GM18505 (cell line): ENCODE measurements around the gene PRSS23.

ENCODE experiments used
- ATAC-seq: cut with Tn5 transposase; IDR thresholded peaks from one replicate; pipeline ENCODE4 v1.9.1; 2021; ENCODE audit not compliant: unreplicated experiment
- POLR2A ChIP-seq: IDR thresholded peaks from 4 replicates; pipeline ENCODE4 v1.6.1; 2011; ENCODE audit warnings: borderline replicate concordance; ENCODE audit not compliant: insufficient read depth, insufficient read length; ENCODE audit errors: extremely low read depth

PRSS23 gene

GRCh38 chr11:86775361-86775760 lies 25.0 kb upstream of the PRSS23 start:
- TF ChIP-seq POLR2A: no peak
- no peak for ATAC-seq

DNA sequence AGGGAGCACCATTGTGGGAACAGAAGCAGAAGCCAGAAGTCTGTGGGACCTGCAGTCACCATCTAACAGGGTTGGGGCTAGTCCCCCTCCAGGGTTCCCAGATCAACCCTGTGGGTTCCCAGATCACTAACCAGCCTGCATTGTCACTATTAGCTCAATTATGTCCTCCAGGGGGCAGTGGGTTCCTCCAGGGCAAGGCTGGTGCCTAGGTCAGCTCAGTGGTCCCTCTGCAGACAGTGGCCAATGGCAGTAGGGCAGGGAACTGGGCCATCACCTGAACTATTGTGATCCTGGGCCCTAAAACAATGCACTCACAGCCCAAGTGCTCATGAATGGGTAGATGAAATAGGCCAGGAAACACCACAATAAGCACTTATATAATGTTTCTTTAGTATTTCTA lies 18.8 kb upstream of the PRSS23 start:
- ATAC-seq: no peak
- no peak for TF ChIP-seq POLR2A

DNA sequence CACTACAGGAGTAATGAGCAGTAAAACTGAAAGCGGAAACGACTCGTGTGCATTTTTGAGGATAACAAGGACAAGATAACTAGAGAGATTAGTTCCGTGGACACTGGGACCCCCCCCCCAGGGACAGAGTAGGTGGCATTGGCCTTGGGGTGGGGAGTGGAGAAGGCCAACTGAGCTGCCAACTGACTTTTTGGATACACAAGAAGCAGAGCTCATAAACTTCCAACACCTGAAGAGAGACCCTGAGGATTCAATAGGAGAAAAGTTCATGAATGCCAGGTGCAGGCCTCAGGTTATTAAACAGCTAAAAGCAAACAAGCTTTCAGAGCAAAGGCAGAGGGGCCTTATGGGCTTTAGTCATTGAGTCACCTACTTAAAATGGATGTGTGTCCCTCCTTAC lies 17.6 kb upstream of the PRSS23 start:
- ATAC-seq: no peak
- no peak for TF ChIP-seq POLR2A

GRCh38 chr11:86783661-86784060 lies 16.7 kb upstream of the PRSS23 start:
- TF ChIP-seq POLR2A: no peak
- ATAC-seq: no peak

DNA sequence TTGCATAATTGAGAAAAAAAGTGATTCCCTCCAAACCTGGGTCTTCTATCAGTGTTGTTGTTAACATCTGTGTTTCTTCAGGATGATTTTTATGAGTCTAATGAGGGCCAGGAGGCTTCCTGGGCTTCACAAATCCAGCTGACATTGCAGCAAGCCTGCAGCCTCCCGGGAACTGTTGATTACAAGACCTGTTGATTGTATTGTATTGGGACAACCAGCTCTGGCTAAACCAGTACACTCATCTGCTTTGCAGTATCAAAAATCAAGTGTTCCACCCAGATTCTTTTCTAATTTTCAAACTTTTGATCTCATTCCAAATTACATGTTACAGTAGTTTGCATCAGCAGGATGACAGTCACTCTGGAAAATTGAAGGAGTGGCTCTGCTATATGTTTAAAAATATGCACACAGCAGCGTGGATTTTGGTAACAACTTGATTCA lies 16.1 kb upstream of the PRSS23 start:
- no peak for TF ChIP-seq POLR2A
- no peak for ATAC-seq

DNA sequence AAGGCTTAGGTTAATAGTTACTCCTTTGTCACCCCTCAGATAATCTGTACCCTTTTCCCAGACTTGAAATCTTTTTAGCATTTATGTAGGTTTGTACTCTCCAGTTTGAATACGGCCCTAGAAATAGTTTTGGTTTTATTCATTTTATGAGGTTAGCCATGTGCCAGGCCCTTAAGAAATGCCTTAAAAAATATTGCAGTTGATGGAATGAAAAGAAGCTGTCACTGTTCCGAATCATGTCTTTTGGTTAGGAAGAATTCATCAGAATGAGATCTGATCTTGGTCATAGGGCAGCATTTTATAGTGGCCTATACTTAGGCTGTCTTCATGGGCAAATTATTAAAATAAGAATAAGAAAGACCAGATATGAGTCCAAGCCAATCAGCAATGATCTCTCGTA lies 14.8 kb upstream of the PRSS23 start:
- ATAC-seq: no peak
- no peak for TF ChIP-seq POLR2A

- TF ChIP-seq POLR2A: no peak
- no peak for ATAC-seq
Observed at GRCh38 chr11:86787018-86787536, 13.3 kb upstream of the PRSS23 start.

- TF ChIP-seq POLR2A: no peak
- ATAC-seq: no peak
Observed at GRCh38 chr11:86787656-86788055, 12.7 kb upstream of the PRSS23 start.

DNA sequence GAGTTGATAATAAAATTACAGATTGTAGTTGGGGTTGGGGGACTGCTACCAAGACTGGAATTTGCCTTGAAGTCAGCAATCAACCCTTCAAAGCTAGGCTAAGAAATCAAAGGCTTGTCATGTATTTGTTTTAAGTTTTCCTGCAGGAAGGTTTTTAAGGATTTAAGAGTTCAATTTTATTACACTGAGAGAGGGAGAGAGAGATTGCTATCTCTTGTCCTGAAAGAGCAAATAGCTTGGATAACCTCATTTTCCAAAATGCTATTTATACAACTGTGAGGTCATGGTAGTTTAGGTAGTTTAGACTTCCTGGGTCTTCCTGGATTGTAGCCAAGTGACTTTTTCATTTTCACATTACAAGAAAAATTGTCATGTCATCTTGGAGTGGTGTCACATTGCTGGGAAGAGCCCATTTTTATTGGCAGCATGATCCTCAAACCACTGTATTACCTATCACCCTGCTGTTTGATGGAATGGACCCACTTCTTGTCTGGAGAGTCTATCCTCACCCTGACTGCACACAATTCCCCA lies 10.1 kb upstream of the PRSS23 start:
- TF ChIP-seq POLR2A: no peak

DNA sequence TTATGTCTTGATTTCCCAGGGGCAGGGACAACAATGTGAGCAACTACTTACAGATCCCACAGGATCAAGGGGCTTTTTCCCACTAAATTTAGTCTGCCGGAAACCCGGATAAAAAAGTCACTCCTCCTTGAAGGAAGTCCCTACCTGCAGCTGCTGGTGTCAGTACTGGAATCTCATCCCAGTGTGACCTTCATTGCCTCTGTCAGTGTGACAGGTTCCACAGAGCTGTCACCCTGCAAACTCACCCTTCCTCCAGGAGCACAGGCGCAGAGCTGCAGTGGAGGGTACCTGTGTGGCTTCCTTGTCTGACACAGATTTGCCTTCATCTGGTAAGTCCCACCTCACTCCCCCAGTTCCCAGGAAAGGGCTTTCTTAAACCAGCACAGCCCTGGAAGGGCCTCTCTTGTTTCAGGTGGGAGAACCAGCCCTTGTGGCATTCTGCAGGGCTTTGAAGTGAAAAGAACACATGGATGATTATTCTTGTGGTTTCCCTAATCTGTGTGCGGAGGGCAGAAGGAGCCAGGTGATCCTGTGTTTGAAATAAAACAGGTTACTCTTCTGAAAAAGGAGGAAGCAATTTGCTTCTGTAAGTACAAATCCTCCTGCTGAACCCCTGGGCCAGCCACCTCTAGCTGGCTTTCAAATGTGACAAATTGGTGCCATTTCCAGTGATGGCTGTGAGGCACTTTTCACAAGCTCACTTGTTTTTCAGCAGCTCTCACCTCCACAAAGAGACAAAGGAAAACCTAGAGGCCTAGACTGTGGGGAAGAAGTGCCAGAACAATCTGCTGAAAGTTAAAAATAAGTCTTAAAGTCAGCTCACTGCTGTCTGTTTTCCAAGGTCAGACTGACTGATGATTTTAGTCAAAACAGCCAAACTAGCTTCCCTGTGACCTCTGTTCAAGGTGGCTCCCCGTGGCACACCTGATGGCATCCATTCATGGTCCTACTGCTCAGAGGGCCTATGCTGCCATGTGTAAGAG lies 9.2 kb upstream of the PRSS23 start:
- TF ChIP-seq POLR2A: no peak
- ATAC-seq: no peak

More for the DNA sequence above, 10.1 kb upstream of the PRSS23 start:
- ATAC-seq: no peak

- TF ChIP-seq POLR2A: no peak
- no peak for ATAC-seq
Observed at GRCh38 chr11:86792150-86792549, 8.2 kb upstream of the PRSS23 start.

DNA sequence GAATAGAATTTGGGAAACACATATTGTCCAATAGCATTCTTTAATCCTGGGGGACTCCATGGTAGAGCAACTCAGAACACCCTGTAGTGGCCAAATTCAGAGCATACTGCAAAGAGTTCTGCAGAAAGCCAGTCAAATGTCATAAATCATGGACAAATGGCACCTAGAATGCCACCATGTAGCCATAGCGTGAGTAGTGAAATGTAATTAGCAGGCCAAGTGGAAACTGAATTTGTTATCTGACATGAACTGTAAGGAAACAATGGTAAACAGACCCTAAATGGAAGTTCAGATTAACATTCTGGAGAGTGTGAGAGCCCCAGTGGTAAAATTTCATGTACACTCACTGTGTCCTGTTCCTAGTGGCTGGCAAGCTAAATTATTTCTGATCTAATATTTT lies 7.0 kb upstream of the PRSS23 start:
- no peak for ATAC-seq
- no peak for TF ChIP-seq POLR2A

- no peak for TF ChIP-seq POLR2A
- no peak for ATAC-seq
Observed at GRCh38 chr11:86795511-86795910, 4.8 kb upstream of the PRSS23 start.

DNA sequence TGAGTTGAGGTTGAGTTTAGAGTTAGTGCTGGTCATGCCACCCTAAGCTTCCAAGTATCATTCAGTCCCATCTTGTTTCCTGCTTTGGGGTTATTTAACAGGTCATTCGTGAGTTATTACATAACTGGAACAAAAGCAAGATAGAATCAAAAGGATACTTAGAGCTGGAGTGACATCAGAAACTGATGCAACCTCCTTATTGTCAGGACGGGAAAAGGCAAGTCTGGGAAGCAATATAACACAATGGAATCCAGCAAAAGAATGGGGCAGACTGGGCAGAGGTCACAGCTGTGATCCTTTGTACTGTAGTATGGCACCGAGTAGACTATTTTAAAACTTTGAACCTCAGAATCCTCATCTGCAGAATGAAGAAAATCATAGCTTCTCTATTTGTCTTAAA lies 4.4 kb upstream of the PRSS23 start:
- no peak for TF ChIP-seq POLR2A
- ATAC-seq: no peak

DNA sequence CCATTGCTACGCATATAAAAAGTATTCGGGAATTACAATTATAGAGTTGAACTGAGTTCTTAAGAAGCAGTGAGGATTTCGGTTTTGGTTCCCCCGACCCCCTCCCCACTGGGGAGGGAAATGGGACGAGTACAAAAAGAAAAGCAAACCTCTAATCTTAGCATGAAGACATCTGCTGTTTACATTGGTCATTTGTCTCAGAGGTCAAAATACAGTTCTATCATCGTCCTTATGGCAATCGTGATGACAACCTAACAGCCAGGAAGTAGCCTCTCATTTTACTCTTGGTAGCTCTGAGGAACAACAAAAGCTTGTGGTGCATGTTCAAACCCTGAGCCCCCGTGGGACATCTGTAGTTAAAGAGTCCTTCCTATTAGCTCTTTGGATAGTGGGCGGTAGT lies 3.2 kb upstream of the PRSS23 start:
- no peak for TF ChIP-seq POLR2A
- ATAC-seq: no peak

DNA sequence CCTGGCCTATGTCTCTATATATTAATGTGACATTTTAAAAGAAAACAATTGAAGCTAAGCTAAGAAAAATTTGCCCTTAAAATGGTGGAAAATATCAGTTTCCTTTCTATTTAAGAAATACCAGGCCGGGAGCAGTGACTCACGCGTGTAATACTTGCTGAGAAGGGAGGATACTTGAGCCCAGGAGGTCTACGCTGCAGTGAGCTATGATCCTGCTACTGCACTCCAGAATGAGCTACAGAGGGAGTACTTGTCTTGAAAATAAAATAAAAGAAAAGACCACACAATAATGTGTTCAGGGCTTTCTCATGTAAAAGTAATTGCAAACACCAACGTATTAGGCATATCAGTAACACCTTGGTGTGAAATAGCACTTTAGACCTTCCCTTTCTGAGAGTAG lies 1.4 kb upstream of the PRSS23 start:
- ATAC-seq: no peak
- no peak for TF ChIP-seq POLR2A
